Esophagus muscularis mucosa (tissue), 3 donors: Measurements from ENCODE around the gene DBNL.

Experiments
- POLR2A ChIP-seq: fragments of 450-650 bp; IDR thresholded peaks from one replicate; pipeline ENCODE4 v1.6.1; 2017; ENCODE audit warnings: antibody characterized with exemption, moderate library complexity, mild to moderate bottlenecking, low read depth
- TF ChIP-seq, protein P1 (sequence below), 3 experiments: fragments of 200-600 bp in 2 of 3; fragments of 450-650 bp in 1 of 3; sonication (generic) in 2 of 3; IDR thresholded peaks; one replicate each; pipeline ENCODE4 v1.5.1; 2017 to 2019; ENCODE audit warnings: antibody characterized with exemption in 3 of 3, mild to moderate bottlenecking in 2 of 3, moderate library complexity in 1 of 3

DNA sequence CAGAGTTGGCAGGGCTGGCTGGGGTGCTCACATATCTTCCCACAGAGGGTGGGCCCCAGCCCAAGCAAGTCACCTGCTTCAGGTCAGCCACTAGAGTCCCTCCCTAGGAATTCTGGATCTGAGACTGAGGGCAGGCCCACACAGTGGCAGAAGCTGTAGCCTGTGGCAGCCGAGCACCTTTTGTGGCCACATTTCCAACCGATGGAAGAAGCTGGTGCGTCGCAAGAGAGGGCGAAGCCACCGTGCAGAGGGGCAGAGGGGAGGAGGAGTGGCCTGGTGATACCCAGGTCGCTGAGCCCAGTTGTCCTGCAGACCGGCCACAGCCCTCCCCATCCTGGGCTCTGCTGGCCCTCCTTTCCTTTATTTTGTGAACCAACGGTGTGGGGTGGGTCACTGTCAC lies 32.6 kb downstream of the DBNL start:
- TF ChIP-seq, protein P1, sequence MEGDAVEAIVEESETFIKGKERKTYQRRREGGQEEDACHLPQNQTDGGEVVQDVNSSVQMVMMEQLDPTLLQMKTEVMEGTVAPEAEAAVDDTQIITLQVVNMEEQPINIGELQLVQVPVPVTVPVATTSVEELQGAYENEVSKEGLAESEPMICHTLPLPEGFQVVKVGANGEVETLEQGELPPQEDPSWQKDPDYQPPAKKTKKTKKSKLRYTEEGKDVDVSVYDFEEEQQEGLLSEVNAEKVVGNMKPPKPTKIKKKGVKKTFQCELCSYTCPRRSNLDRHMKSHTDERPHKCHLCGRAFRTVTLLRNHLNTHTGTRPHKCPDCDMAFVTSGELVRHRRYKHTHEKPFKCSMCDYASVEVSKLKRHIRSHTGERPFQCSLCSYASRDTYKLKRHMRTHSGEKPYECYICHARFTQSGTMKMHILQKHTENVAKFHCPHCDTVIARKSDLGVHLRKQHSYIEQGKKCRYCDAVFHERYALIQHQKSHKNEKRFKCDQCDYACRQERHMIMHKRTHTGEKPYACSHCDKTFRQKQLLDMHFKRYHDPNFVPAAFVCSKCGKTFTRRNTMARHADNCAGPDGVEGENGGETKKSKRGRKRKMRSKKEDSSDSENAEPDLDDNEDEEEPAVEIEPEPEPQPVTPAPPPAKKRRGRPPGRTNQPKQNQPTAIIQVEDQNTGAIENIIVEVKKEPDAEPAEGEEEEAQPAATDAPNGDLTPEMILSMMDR (IDR thresholded peaks at IDR 0.05), result no peak
- TF ChIP-seq POLR2A, result no peak
